ENCODE measurements around the gene MYCN. TPM values are rescaled to one million over a fixed set of nuclear protein-coding genes. Genes with fewer than 3 reads are reported as not detected.

Gene MYCN
- total and polyA plus RNA-seq, 2 of the 4 experiments (the other 2 are of a cell fraction), result not detected

DNA sequence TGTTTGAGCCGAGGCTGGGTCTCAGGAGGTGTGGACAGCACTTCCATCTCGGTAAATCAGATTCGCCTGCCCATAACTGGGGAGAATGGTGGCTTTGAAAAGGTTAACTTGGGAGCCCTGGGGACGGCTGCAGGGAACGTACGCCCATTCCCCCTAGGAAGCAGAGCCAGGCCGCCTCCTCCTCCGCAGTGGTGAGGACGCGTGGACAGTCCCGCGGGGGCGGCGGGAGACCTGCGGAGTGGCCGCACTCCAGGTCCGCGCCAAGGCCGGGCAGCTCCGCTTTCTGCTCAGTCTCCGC lies 845 bp upstream of the MYCN start:
- POLR2A ChIA-PET (ENCODE audit: unreplicated experiment), result no interaction called here
- H2AFZ ChIP-seq (replicated peaks; ENCODE audit: low read length, poor library complexity), result peak overlapping the region; percentile 74

More for the DNA sequence above, 845 bp upstream of the MYCN start:
- ATAC-seq (ENCODE audit: low read depth), result peak; percentile 79
- BruUV-seq (replicated peaks), result no TSS peak
- Histone ChIP-seq H3K4ac (ENCODE audit: low read depth, low read length) (no peak overlapping the region), H2AK5ac (ENCODE audit: low read depth, low read length) (no peak overlapping the region), H2BK20ac (ENCODE audit: low read depth, low read length) (no peak overlapping the region), H3K4me2 (ENCODE audit: low read depth, low read length) (no peak overlapping the region), H3K27ac (ENCODE audit: insufficient read depth, low read length) (no peak overlapping the region), H3K23ac (ENCODE audit: low read depth, low read length) (no peak overlapping the region), H2BK120ac (ENCODE audit: low read depth, low read length) (no peak overlapping the region), H3K79me1 (ENCODE audit: low read depth in 1 of 2, low read length in 2 of 2) (no peaks in the 10 kb centered on the region), H4K20me1 (ENCODE audit: insufficient read depth, low read length) (no peaks in the 10 kb centered on the region), H3K36me3 (ENCODE audit: control insufficient read depth, insufficient read depth, low read length) (no peaks in the 10 kb centered on the region), H2BK5ac (ENCODE audit: low read depth, low read length, poor library complexity, severe bottlenecking) (no peak overlapping the region), H3K4me1 (ENCODE audit: control insufficient read depth, insufficient read depth, low read length) (no peaks in the 10 kb centered on the region), H4K5ac (ENCODE audit: low read depth, low read length) (no peak overlapping the region), H2AK9ac (replicated peaks; ENCODE audit: low read depth, low read length, poor library complexity) (no peak overlapping the region), H3K9ac (ENCODE audit: low read depth, low read length) (no peak overlapping the region), H4K8ac (ENCODE audit: low read depth in 2 of 2, low read length in 2 of 2) (no peak overlapping the region), H3K27me3 (ENCODE audit: control insufficient read depth, insufficient read depth, low read length) (peaks cover 33% of the 10 kb centered on the region; the same call in 1 of the 2 replicates), H2BK15ac (ENCODE audit: low read depth, low read length) (no peak overlapping the region), H4K91ac (ENCODE audit: insufficient read depth, low read depth, low read length) (no peak overlapping the region), H3K56ac (ENCODE audit: extremely low read depth, insufficient read depth, low read length) (no peak overlapping the region), H3K14ac (replicated peaks; ENCODE audit: low read depth, low read length) (no peak overlapping the region), H3K9me3 (ENCODE audit: control insufficient read depth, insufficient read depth, low read length) (no peaks in the 10 kb centered on the region), H3K18ac (ENCODE audit: low read depth, low read length) (no peak overlapping the region), H3K9me1 (ENCODE audit: insufficient read depth, low read length) (no peaks in the 10 kb centered on the region), H3K4me3 (ENCODE audit: insufficient read depth, low read depth, low read length) (no peak overlapping the region)
- in situ Hi-C loops (cut with MboI; ENCODE audit: low sequenced_read_pairs) (no loop called here), intact Hi-C loops (cut with micrococcal nuclease) (loop anchor here (1.0 kb wide), 1 partner anchor 302 kb away; no protein-coding TSS in a partner anchor), dilution Hi-C loops (cut with HindIII; ENCODE audit: low sequenced_read_pairs, unreplicated experiment) (no loop called here)
- CTCF ChIA-PET, result interaction anchor here (1.3 kb wide), 1 partner anchor 669 kb away, joined by 3 read pairs; no protein-coding TSS in a partner anchor
- no peak for TF ChIP-seq BHLHE40 (IDR thresholded peaks at IDR 0.05; ENCODE audit: low read depth, low read length)
- no peak for TF ChIP-seq ELK1 (IDR thresholded peaks at IDR 0.05; ENCODE audit: borderline replicate concordance, low read depth, low read length)
- no peak for TF ChIP-seq MXI1 (IDR thresholded peaks at IDR 0.05; ENCODE audit: borderline replicate concordance, low read depth, low read length)
- no peak for DNase-seq
- 3% methylated on average over 16 of the region's 21 CpGs; no CpG with 5 or more reads in 1 of the 2 experiments for WGBS, 2 experiments (ENCODE audit: extremely low coverage in 2 of 2, insufficient read length in 1 of 2)
